UCSD-AML1 (cell line): Measurements from ENCODE around the gene TUBA4A.
"Not testable (repeated sequence)": the region's sequence is repeated elsewhere in the genome, so short reads cannot be mapped to it uniquely, and the experiment has no call there.

Source experiments
- DNase-seq: peaks from one replicate; lab custom pipeline; 2025; ENCODE audit not compliant: unreplicated experiment; lab: John Stamatoyannopoulos, UW

The TUBA4A gene

GRCh38 chr2:219269362-219270054 is 15.8 kb upstream of the TUBA4A start:
- no peak for DNase-seq

GRCh38 chr2:219268294-219268693 is 14.6 kb upstream of the TUBA4A start:
- no peak for DNase-seq

GRCh38 chr2:219266886-219267285 is 13.2 kb upstream of the TUBA4A start:
- no peak for DNase-seq

- DNase-seq: no peak
Measured at GRCh38 chr2:219266232-219266631, 12.5 kb upstream of the TUBA4A start.

- DNase-seq: no peak
Measured at GRCh38 chr2:219261024-219261855, 7.5 kb upstream of the TUBA4A start.

GRCh38 chr2:219258942-219259341 is 5.2 kb upstream of the TUBA4A start:
- not testable (repeated sequence) for DNase-seq

- DNase-seq: no peak
Measured at GRCh38 chr2:219254590-219255201, 978 bp upstream of the TUBA4A start.

GRCh38 chr2:219252900-219253752 is 592 bp downstream of the TUBA4A start, which contains the start of gene TUBA4B:
TSS of gene TUBA4B (plus strand) at chr2:219253243. CDS start at chr2:219253408, 165 bp downstream.
- DNase-seq: peak; percentile 69

GRCh38 chr2:219252570-219252899 is 1.2 kb downstream of the TUBA4A start:
- DNase-seq: no peak

- DNase-seq: no peak
Measured at GRCh38 chr2:219252084-219252483, 1.6 kb downstream of the TUBA4A start.

GRCh38 chr2:219251656-219252055 is 2.1 kb downstream of the TUBA4A start:
- no peak for DNase-seq

GRCh38 chr2:219250049-219250781 is 3.5 kb downstream of the TUBA4A start:
- DNase-seq: no peak

GRCh38 chr2:219249203-219249980 is 4.3 kb downstream of the TUBA4A start:
- DNase-seq: peak; percentile 83

GRCh38 chr2:219248845-219249202 is 4.9 kb downstream of the TUBA4A start:
- DNase-seq: no peak

- DNase-seq: peak; percentile 49
Measured at GRCh38 chr2:219247678-219248642, 5.8 kb downstream of the TUBA4A start.

- no peak for DNase-seq
Measured at GRCh38 chr2:219246559-219246958, 7.2 kb downstream of the TUBA4A start.

- no peak for DNase-seq
Measured at GRCh38 chr2:219245899-219246230, 7.9 kb downstream of the TUBA4A start.

GRCh38 chr2:219245148-219245898 is 8.4 kb downstream of the TUBA4A start, which contains the start of the genes GLB1L and STK16:
TSS of gene GLB1L (minus strand) at chr2:219245444. CDS start at chr2:219243573, 1,871 bp downstream.
TSS of gene STK16 (plus strand) at chr2:219245479. CDS start at chr2:219246000, 521 bp downstream.
- DNase-seq: peak; percentile 94
